Neural progenitor cell (in vitro differentiated cells): ENCODE data around the gene PDE9A.

Source experiments
- CTCF ChIP-seq: fragments of 200-600 bp; sonication (generic); IDR thresholded peaks from 2 replicates; pipeline ENCODE4 v1.5.1; 2017; ENCODE audit warnings: antibody characterized with exemption, mild to moderate bottlenecking
- EZH2phosphoT487 ChIP-seq: fragments of 200-600 bp; sonication (generic); IDR thresholded peaks from 2 replicates; pipeline ENCODE4 v1.6.1; 2017; ENCODE audit warnings: antibody characterized with exemption

GRCh38 chr21:42657676-42658319, 4.4 kb downstream of the PDE9A start:
- TF ChIP-seq CTCF (no peak), EZH2phosphoT487 (no peak)
